ENCODE data around the gene RAC2. TPM values are rescaled to one million over a fixed set of nuclear protein-coding genes. Genes with fewer than 3 reads are reported as not detected.
"Not testable (repeated sequence)": the region's sequence is repeated elsewhere in the genome, so short reads cannot be mapped to it uniquely, and the experiment has no call there.

Gene RAC2
- total and polyA plus RNA-seq, 5 donors, result 1.8 to 8.6 (median 4.3) TPM

DNA sequence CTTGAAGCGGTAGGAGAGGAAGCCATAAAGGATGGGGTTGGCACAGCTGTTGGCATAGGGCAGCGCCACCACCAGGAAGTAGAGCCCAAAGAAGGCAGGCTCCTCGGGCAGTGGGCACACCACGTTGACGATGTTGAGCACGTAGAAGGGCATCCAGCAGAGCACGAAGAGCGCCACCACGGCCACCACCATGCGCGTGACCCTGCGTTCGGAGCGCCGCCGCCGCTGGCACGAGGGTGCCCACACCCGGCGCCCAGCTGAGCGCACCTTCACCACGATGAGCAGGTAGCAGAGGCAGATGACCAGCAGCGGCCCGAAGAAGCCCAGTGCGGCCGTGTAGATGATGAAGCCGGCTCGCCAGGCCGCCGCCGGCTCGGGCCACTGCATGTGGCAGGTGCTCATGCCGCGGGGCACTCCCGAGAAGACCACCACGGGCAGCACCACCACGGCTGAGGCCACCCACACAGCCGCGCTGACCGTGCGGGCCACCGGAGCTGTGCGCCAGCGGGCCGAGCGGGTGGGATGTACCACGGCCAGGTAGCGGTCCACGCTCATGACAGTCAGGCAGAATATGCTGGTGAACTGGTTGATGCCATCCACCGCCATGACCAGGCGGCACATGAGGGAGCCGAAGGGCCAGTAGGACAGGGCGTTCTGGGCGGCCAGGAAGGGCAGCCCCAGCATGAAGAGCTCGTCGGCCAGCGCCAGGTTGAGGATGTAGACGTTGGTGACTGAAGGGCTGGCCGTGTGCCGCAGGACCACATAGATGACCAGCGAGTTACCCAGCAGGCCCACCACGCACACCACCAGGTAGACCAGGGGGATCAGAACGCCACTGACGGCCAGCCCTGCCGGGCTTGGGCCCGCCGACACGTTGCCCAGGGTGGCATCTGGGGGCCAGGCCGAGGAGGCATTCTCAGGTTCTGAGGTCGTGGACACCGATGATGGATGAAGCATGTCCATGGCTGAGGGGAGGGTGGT lies 36.9 kb downstream of the RAC2 start:
- Histone ChIP-seq H3K27me3 (ENCODE audit: control insufficient read depth, insufficient read depth) (no peaks in the 10 kb centered on the region), H3K9me3 (ENCODE audit: control insufficient read depth, low read length) (no peaks in the 10 kb centered on the region), H3K4me3 (ENCODE audit: low read length) (no peak overlapping the region), H3K4me1 (ENCODE audit: control insufficient read depth, insufficient read depth, low read length) (no peaks in the 10 kb centered on the region), H3K27ac (ENCODE audit: low read length) (no peak overlapping the region)
- ATAC-seq, result no peak
- 91% methylated on average over 71 of the region's 71 CpGs for WGBS
- intact Hi-C loops (cut with DNase I), result loop anchor here in 1 of 4 donors (10.0 kb wide), 1 partner anchor 122 kb away; no protein-coding TSS in a partner anchor
- peak in 1 of 3 donors; percentile 42 for DNase-seq

DNA sequence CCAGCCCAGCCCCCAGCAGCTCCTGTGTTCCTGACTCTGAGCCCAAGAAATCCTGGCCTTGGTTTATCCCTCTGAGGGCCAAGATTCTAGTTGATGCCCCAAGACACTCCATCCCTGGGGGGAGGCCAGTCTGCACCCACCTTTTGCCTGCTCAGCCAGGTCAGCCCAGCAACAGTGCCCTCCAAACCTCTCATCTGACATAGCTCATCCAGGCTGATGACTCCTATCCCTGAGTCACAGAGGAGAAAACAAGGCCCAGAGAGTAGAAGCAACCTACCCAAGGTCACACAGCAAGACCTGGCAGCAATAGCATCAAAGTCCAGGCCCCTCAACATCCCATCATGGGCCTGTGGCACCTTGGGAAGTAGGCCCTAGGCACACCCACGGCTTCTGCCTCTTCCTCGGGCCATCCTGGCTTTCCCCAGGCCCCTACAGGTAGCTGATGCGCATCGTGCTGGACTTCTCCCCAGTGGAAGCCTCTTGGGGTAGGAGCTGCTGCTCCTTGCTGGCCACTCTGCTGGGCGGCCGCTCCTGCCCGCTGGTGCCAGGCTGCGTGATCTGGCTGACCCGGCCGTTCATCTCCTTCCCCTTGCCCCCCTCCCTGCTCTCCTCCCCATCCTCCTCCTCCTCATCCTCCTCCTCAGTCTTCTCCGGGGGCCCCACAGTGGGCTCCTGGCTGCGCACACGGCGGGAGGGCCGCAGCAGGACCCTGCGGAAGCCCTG lies 37.8 kb downstream of the RAC2 start:
- H3K4me3 ChIP-seq (ENCODE audit: low read length), result no peak overlapping the region
- 87% methylated on average over 16 of the region's 16 CpGs for WGBS
- no peaks in the 10 kb centered on the region for H3K9me3 ChIP-seq (ENCODE audit: control insufficient read depth, low read length)
- intact Hi-C loops (cut with DNase I), result loop anchor here in 1 of 4 donors (10.0 kb wide), 1 partner anchor 121 kb away; no protein-coding TSS in a partner anchor
- no peaks in the 10 kb centered on the region for H3K4me1 ChIP-seq (ENCODE audit: control insufficient read depth, insufficient read depth, low read length)
- no peak overlapping the region for H3K27ac ChIP-seq (ENCODE audit: low read length)
- DNase-seq (no peak), ATAC-seq (no peak)
- no peaks in the 10 kb centered on the region for H3K27me3 ChIP-seq (ENCODE audit: control insufficient read depth, insufficient read depth)

DNA sequence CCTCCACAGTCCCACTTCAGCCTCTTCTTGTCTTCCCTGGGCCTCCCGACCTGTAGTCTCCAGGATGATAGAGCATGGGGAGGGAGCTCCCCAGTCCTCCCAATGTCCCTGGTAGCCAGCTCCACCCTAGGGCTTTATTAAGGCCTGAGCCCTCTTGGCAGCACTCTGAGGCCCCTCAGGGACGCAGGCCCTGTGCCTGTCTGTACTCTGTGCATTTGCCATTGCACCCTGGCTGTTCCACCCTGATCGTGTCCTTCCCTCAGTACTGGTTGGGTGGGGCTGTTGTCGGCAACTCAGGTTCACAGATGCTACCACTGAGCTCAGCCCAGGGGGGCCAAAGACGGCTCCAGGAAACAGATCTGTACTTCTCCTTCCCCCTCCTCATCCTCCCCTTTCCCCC lies 39.0 kb downstream of the RAC2 start:
- no peaks in the 10 kb centered on the region for H3K4me1 ChIP-seq (ENCODE audit: control insufficient read depth, insufficient read depth, low read length)
- ATAC-seq, result no peak
- no peak overlapping the region for H3K4me3 ChIP-seq (ENCODE audit: low read length)
- H3K27me3 ChIP-seq (ENCODE audit: control insufficient read depth, insufficient read depth), result no peaks in the 10 kb centered on the region
- H3K27ac ChIP-seq (ENCODE audit: low read length), result no peak overlapping the region
- intact Hi-C loops (cut with DNase I), result loop anchor here in 1 of 4 donors (10.0 kb wide), 1 partner anchor 120 kb away; no protein-coding TSS in a partner anchor
- DNase-seq, result no peak
- no peaks in the 10 kb centered on the region for H3K9me3 ChIP-seq (ENCODE audit: control insufficient read depth, low read length)
- 78% methylated on average over 5 of the region's 5 CpGs for WGBS

DNA sequence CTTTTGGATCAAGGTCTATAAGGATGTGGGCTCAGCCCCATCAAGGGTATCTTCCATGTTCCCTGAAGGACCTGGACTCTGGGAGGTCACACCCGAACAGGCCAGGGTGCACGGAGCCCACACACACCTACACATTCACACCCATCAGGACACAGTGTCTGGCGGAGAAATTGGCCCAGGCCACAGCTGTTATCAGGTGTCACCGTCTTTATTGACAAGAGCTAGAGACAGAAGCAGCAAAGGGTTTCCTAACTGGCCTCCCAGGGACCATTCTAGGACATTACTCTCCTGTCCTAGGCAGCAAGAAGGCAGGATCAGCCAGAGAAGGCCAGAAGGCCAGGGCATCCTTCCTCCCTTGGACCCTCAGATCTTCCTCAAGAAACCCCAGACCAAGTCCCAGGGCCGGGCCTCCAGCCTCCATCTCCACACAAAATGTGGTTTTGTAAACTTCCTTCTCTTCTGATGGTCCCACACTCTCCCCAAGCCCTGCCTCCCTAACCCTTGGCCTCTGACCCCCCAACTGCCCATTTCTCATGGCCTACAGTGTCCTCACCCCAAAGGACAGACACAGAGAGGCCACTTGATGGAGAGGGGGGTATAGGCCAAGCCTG lies 39.9 kb downstream of the RAC2 start:
- no peaks in the 10 kb centered on the region for H3K4me1 ChIP-seq (ENCODE audit: control insufficient read depth, insufficient read depth, low read length)
- H3K4me3 ChIP-seq (ENCODE audit: low read length), result no peak overlapping the region
- no peaks in the 10 kb centered on the region for H3K9me3 ChIP-seq (ENCODE audit: control insufficient read depth, low read length)
- no peak overlapping the region for H3K27ac ChIP-seq (ENCODE audit: low read length)
- WGBS, result 75% methylated on average over 5 of the region's 5 CpGs
- no peak for ATAC-seq
- no peaks in the 10 kb centered on the region for H3K27me3 ChIP-seq (ENCODE audit: control insufficient read depth, insufficient read depth)
- DNase-seq, result no peak
- intact Hi-C loops (cut with DNase I), result loop anchor here in 1 of 4 donors (5.0 to 10.0 kb wide), 2 partner anchors 42 to 119 kb away; no protein-coding TSS in a partner anchor

DNA sequence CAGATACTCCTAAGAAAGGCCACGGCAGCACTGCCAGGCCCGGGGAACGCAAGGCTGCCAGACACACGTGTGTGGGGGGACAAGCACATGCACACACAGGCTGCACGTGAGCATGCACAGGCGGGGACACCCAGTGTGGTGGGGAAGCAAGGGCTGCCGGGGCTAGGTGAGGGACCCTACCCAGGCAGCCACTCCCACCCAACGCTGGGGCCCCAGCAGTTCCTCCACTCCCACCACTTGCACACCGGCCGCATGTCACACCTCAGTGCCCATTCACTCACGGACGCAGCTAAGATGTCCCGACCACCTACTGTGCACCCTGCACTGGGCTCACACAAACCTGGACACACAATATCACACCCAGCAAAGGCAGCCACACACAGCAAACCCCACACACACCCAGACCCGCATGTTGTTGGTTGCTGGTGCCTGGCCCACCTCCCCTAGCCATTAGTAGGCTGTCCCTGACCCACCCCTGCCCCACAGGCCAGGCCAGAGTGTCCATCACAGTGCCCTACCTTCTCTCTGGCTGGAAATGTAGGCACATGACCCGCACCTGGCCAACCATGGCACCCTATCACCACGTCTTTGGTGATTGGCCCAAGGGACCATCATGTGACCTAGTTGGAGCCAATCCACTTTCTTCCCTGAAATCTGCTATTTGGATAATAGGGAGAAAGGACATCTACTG lies 40.6 kb downstream of the RAC2 start:
- Histone ChIP-seq H3K9me3 (ENCODE audit: control insufficient read depth, low read length) (no peaks in the 10 kb centered on the region), H3K27me3 (ENCODE audit: control insufficient read depth, insufficient read depth) (no peaks in the 10 kb centered on the region), H3K27ac (ENCODE audit: low read length) (no peak overlapping the region), H3K4me3 (ENCODE audit: low read length) (no peak overlapping the region), H3K4me1 (ENCODE audit: control insufficient read depth, insufficient read depth, low read length) (no peaks in the 10 kb centered on the region)
- intact Hi-C loops (cut with DNase I), result loop anchor here in 1 of 4 donors (5.0 to 10.0 kb wide), 2 partner anchors 41 to 119 kb away; no protein-coding TSS in a partner anchor
- no peak for DNase-seq
- no peak for ATAC-seq
- 91% methylated on average over 16 of the region's 16 CpGs for WGBS

DNA sequence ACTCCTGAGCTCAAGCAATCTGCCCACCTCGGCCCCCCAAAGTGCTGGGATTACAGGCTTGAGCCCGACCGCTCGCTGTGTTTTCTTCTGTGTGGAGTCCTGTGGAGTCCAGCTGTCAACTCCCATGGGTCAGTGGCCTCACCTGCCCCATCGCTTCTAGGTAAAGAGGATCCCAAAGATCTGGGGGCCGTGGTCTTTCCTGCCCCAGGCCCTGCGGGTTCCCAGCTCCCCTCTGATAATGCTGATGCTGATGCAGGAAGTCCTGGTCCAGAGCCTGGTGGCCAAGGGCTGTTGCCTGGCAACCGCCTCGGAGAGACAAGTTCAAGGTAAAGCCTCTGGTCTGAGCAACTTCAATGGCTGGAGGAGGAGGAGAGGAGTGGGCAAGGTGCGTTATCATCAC lies 41.4 kb downstream of the RAC2 start:
- H3K27ac ChIP-seq (ENCODE audit: low read length), result no peak overlapping the region
- H3K4me1 ChIP-seq (ENCODE audit: control insufficient read depth, insufficient read depth, low read length), result peaks cover 5% of the 10 kb centered on the region
- DNase-seq (peak in 1 of 3 donors; percentile 36), ATAC-seq (no peak)
- no peak overlapping the region for H3K4me3 ChIP-seq (ENCODE audit: low read length)
- 88% methylated on average over 10 of the region's 10 CpGs for WGBS
- intact Hi-C loops (cut with DNase I), result loop anchor here in 1 of 4 donors (5.0 to 10.0 kb wide), 2 partner anchors 40 to 118 kb away; no protein-coding TSS in a partner anchor
- no peaks in the 10 kb centered on the region for H3K27me3 ChIP-seq (ENCODE audit: control insufficient read depth, insufficient read depth)
- no peaks in the 10 kb centered on the region for H3K9me3 ChIP-seq (ENCODE audit: control insufficient read depth, low read length)

DNA sequence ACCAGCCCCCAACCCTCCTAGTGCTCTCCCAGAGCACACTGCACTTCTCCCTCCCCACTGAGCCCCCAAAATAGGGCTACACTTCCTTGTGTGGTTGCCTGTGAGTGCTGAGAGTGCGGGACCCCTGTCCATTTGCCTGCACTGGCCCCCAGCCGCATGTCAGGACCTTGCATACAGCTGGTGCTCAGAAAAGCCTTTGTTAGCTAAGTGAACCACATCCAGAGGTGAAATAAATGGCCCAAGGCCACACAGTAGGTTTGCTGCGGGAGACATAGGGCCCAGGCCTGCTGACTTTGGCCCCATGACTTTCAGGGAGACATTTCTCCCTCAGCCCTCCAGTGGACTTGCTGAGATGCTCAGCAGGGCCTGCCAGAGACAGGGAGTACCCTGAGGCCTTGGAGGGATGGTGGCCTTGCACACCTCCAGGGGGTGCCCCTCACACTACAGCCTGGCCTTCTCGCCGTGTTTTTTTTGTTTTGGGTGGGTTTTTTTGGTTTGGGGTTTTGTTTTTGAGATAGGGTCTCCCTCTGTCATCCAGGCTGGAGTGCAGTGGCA lies 42.0 kb downstream of the RAC2 start:
- no peak for DNase-seq

DNA sequence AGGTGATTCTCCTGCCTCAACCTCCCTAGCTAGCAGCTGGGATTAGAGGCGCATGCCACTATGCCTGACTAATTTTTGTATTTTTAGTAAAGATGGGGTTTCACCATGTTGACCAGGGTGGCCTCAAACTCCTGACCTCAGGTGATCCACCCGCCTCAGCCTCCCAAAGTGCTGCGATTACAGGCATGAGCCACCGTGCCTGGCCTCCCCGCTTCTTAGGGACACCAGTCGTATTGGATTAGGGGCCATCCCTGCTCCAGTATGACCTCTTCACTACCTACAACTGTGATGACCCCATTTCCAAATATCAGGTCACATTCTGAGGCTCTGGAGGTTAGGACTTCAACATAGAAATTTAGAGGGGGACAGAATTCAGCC lies 42.6 kb downstream of the RAC2 start:
- not testable (repeated sequence) for H3K27me3 ChIP-seq (ENCODE audit: control insufficient read depth, insufficient read depth); H3K4me3 ChIP-seq (ENCODE audit: low read length); H3K9me3 ChIP-seq (ENCODE audit: control insufficient read depth, low read length); ATAC-seq; H3K27ac ChIP-seq (ENCODE audit: low read length); DNase-seq
- 91% methylated on average over 6 of the region's 6 CpGs for WGBS
- peaks cover 16% of the 10 kb centered on the region for H3K4me1 ChIP-seq (ENCODE audit: control insufficient read depth, insufficient read depth, low read length)
- intact Hi-C loops (cut with DNase I), result loop anchor here in 1 of 4 donors (5.0 to 10.0 kb wide), 2 partner anchors 39 to 117 kb away; no protein-coding TSS in a partner anchor

More for the DNA sequence above, 42.0 kb downstream of the RAC2 start:
- peaks cover 10% of the 10 kb centered on the region for H3K4me1 ChIP-seq (ENCODE audit: control insufficient read depth, insufficient read depth, low read length)
- no peaks in the 10 kb centered on the region for H3K27me3 ChIP-seq (ENCODE audit: control insufficient read depth, insufficient read depth)
- intact Hi-C loops (cut with DNase I), result loop anchor here in 1 of 4 donors (5.0 to 10.0 kb wide), 2 partner anchors 40 to 117 kb away; no protein-coding TSS in a partner anchor
- ATAC-seq, result no peak
- no peaks in the 10 kb centered on the region for H3K9me3 ChIP-seq (ENCODE audit: control insufficient read depth, low read length)
- WGBS, result 88% methylated on average over 5 of the region's 5 CpGs
- H3K27ac ChIP-seq (ENCODE audit: low read length), result no peak overlapping the region
- no peak overlapping the region for H3K4me3 ChIP-seq (ENCODE audit: low read length)

DNA sequence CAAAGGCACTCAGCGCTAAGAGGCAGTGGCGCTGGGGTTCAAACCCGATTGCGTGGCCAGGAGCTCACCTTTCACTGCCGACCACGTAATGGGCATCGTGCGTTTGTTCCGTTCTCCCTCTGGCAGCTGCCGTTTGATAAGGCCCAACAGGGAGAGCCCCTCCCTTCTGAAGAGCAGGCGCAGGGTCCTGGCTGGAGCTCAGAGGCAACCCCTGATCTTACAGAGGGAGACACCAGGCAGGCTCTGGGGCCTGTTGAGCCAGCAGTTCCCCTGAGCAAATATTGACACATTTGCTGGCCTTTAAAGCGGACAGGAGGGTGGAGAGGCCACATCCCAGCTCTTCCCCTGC lies 44.3 kb downstream of the RAC2 start:
- 13% methylated on average over 12 of the region's 12 CpGs for WGBS
- Histone ChIP-seq H3K9me3 (ENCODE audit: control insufficient read depth, low read length) (no peaks in the 10 kb centered on the region), H3K4me1 (ENCODE audit: control insufficient read depth, insufficient read depth, low read length) (peaks cover 22% of the 10 kb centered on the region), H3K4me3 (ENCODE audit: low read length) (no peak overlapping the region), H3K27me3 (ENCODE audit: control insufficient read depth, insufficient read depth) (no peaks in the 10 kb centered on the region), H3K27ac (ENCODE audit: low read length) (no peak overlapping the region)
- ATAC-seq, result no peak
- intact Hi-C loops (cut with DNase I), result loop anchor here (2.0 to 10.0 kb wide), 5 partner anchors 33 to 122 kb away; no protein-coding TSS in a partner anchor
- no peak for DNase-seq

All from right cardiac atrium (tissue), 5 donors.